GM18868 (cell line): ENCODE data around the gene KRT6C.

Source experiments
- ATAC-seq: cut with Tn5 transposase; IDR thresholded peaks from one replicate; pipeline ENCODE4 v1.9.1; 2021; ENCODE audit warnings: mild to moderate bottlenecking, moderate library complexity; ENCODE audit not compliant: unreplicated experiment

The KRT6C gene

DNA sequence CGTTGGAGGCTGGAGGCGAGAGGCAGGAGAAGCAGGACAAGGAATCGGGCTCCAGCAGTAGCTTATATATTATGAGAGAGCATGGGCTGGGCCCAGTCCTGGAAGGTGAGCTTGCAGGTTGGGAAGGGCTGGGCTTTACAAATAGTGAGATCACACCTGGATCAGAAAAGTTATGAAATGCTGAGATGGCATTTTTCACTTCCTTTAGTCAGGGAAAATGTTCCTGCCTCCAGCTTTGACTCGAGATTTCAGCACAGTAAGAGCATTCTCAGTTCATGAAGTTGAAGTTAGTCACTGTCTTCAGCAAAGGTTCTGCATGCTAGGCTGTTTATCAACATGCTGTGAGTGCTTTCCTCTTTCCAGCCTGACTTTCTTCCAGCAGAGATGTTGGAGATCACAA is at the start of gene KRT6C:
Gene KRT6C, minus strand, starts transcription at position 38 of the 400 bp plus-strand sequence. CDS start 68 bp downstream, outside the sequence.
- no peak for ATAC-seq

DNA sequence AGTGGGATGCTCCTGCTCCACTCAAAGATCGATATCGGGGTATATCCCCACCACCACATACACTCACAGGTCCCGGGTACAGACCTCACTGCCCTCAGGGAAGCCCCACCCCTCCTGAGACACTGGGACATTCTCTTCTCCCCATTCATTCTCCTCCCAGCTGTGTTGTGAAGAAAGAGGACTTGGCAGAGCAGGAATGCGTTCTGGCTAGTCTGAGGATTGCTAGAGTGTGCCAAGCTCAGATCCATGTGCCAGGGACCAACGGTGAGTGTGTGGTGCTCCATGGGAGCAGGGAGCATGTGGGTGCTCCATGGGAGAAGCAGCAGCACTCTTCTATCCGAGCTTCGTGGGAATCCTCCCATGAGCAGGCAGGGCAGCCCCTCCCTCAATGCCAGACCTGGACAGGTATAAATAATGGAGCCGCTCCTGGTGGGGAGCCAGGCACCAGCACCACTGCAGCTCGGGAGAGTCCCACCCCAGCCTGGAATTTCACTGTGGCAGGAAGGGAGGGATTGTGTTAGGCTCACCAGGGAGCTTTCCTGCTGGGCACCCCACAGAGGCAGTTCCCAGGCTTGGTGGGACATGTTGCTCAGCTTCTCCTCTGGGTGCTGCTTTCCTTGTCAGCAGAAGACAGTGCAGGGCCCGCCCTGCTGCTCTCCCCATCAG is 48.9 kb upstream of the KRT6C start:
- no peak for ATAC-seq

DNA sequence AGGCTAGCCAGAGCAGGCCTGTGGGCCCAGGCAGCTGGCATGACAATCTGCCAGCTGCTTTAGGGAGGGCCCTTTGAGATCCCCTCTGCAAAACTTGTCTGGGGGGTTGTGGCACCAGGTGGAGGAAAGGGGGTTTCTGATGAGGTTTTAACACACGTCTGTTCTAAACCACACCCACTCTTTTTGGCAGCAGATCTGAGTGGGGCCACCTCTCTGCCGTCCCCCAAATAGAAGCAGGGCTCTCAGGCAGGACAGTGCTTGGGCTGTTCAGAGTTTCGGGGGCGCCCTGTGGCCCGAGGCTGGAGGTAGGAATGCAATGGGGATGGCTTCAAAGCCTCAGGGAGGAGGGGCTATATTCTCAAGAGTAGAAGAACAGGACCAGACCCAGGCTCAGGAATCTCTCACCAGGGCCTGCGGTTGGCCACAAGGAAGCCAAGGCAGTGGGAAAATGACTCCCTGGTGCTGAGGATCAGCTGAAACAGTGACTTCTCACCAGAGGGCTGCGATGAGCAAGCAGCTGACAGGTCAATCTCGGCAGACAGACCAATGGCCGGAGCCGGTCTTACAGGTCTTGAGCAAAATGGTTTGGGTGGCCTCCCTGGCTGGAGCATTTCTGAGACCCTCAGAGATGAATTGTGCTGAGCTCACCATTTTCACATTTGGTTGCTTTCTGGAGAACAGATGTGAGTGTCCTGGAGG is 48.1 kb upstream of the KRT6C start:
- no peak for ATAC-seq

DNA sequence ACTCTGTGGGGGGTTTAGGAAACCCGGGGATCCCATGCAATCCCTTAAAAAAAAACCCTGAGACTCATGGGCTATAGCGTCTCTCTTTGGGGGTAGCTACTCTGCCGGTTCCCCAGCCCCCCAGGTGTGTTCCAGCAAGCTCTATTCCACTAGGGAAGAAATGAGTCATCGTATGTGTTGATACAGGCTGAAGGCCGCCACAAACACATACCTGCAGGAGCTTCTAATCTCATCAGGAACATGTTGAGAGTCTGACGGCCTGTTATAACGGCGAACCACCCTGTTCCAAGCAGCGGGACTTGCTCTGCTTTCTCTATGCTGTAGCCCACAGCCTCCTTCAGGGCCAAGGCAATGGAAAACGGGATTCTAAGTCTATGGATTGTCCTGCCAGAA is 47.6 kb upstream of the KRT6C start:
- no peak for ATAC-seq

DNA sequence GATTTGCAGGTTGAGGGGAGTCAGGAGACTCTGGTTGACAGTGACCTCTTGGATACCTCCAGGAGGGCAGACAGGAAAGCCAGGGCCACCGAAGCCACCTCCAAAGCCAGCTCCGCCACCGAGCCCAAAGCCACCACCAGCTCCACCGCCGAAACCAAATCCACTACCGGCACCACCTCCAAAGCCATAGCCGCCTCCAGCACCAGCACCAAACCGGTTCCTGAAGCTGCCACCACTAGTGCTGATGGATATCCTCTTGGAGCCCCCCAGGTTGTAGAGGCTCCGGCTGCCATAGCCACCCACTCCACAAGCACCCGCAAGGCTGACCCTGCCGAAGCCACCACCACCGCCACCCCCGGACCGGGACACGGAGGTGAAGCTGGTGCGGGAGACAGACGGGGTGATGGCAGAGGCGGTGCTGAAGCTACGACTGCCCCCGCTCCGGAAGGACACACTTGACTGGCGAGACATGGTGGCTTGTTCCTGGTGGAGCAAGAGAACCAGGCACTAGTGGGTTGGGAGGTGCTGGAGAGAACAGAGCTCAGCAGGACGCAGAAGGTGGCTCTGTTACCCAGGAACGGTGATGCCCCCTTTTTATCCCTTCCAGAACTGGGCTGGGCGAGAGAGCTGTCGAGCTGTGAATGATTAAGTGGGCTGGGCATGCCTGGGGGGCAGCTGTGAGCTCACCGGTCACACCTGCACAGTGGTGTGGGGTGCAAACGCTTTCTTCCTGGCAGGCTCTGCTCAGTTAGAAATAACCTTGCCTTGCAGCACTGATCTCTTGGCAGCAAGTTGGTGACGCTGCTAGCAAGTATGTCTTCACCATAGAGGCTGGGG is 46.4 kb upstream of the KRT6C start, which contains the start of gene KRT5:
Gene KRT5, minus strand, starts transcription at position 569 of the 837 bp plus-strand sequence. Its CDS starts 98 bp downstream, at position 471.
- ATAC-seq: no peak

DNA sequence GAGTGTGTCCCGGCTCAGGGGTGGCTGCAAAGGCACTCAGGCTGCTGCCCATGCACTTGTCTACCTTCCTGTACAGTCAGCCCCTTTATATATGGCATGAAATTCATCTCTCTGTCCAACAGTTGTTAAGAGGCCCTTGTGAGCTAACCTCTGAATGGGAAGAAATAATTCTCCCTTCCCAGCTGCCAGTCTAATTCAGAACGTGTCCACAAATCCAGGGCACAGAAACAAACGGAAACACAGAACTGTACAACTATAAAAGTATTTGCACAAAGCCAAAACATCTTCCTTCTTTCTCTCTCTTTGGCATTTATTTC is 45.7 kb upstream of the KRT6C start:
- no peak for ATAC-seq

DNA sequence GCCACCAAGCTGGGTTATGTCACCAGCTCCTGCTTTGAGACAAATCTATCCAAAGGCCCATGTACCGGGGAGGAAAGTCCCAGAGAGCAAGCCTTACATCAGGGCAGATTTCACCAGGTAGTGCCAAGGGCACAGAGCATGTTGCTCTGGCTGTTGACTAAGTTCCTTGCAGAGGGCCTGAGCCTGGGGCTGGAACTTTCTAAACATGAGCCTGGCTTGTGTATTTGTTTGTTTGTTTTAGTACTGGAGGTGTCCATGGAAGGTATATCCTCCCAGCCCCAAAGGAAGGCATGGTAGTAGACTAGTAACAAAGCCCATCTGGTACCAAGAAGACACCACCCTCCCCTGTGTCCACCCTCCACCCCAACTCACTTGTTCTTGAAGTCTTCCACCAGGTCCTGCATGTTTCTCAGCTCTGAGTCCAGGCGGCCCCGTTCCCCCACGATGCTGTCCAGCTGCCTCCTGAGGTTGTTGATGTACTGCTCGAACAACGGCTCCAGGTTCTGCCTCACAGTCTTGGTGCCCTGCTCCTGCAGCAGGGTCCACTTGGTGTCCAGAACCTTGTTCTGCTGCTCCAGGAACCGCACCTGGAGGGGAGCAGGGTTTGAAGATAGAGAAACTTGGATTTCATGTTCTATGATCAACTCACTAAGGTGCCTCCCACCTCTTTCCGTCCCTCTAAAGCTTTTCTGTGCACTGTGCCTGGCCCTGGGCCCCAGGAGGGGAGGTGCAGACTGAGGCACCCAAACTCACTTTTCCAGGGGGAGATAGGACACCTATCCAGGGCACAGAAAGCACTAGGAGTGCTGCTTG is 45.2 kb upstream of the KRT6C start:
- no peak for ATAC-seq

DNA sequence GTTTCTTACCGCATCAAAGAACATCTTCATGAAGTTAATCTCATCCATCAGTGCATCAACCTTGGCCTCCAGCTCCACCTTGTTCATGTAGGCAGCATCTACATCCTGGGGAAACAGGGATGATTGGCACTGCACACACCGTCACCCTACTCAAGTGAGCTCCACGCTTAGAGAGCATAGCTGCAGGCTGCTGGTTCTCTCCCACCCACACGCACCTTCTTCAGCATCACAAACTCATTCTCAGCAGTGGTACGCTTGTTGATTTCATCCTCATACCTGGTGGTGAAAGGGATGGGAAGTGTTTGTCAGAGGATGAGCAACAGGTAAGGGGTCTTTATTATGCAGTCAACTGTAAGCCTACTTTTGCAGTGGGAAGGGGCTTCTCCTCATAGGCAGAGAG is 44.3 kb upstream of the KRT6C start:
- no peak for ATAC-seq

DNA sequence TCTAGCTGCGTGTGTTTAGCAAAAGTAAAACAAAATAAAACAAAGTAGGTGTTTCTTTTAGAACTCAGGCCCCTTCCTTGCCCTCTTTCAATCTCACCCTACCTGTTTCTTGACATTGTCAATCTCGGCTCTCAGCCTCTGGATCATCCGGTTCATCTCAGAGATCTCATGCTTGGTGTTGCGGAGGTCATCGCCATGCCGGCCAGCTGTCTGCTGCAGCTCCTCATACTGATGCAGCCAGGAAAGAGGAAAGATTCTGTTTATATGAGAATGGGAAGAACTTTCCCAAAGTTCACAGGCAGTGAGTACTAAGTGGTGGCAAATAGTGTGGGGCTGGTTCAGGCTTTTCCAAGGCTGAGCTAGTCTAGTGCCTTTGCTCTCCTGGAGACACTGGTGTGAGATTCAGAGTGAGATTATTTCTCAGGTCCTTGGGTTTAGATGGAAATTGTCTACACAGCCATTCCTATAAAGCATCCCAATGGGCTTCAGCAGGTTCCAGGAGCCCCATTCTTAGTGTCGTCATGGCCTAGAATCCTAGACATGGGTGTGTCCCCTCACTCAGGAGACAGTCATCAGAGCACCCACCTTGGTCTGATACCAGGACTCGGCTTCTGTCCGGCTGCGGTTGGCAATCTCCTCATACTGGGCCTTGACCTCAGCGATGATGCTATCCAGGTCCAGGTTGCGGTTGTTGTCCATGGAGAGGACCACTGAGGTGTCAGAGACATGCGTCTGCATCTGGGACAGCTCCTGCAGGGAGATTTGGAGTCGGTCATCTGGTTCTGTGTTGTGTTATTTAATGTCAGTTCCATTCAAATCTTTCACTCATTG is 43.6 kb upstream of the KRT6C start:
- ATAC-seq: no peak

DNA sequence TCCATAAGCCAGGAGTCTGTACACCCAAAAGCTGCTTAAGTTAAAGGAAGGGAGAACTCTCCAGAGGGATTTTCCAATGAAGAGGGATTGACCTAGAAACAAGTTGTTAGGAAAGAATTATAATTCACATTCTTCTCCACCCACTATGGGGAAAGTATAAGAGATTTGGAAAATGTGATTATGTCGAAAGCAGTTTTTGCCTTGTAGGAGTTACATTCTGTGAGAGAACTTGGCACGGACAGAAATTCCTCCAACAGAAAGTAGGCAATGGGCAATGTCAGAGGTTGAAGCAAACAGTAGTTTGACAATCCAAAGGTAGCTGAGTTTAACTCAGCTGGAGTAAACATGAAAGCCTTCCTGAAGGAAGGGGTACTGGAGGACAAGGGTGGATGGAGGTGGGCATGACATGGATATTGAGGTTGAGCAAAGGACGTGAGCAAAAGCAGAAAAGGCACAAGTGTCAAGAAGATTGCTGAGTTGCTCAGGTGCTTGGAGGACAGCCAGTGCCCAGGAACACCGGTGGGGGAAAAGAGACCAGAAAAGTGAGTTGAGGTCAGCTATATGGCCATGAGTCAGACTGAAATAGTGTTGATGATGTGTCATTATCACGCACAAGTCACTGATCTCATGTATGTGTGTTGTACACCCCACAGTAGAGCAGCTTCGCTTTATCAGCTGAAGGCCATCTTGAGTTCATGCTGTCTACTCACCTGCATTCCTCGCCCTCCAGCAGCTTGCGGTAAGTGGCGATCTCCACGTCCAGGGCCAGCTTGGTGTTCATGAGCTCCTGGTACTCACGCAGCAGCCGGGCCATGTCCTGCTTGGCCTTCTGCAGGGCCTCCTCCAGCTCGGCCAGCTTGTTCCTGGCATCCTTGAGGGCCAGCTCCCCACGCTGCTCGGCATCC is 42.6 kb upstream of the KRT6C start:
- no peak for ATAC-seq

DNA sequence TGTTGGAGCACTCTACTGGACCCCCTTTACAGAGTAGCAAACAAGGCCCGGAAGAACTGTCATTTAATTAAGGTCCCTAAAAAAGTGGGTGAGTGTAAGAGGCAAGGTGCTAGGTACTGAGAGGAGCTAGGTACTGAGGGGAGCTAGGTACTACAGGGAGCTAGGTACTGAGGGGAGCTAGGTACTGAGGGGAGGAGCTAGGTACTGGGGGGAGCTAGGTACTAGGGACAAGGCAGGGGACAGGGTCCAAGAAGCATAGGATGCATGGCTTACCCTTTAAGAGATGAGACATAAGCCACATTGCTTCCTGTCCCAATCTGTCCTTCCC is 41.7 kb upstream of the KRT6C start:
- no peak for ATAC-seq

DNA sequence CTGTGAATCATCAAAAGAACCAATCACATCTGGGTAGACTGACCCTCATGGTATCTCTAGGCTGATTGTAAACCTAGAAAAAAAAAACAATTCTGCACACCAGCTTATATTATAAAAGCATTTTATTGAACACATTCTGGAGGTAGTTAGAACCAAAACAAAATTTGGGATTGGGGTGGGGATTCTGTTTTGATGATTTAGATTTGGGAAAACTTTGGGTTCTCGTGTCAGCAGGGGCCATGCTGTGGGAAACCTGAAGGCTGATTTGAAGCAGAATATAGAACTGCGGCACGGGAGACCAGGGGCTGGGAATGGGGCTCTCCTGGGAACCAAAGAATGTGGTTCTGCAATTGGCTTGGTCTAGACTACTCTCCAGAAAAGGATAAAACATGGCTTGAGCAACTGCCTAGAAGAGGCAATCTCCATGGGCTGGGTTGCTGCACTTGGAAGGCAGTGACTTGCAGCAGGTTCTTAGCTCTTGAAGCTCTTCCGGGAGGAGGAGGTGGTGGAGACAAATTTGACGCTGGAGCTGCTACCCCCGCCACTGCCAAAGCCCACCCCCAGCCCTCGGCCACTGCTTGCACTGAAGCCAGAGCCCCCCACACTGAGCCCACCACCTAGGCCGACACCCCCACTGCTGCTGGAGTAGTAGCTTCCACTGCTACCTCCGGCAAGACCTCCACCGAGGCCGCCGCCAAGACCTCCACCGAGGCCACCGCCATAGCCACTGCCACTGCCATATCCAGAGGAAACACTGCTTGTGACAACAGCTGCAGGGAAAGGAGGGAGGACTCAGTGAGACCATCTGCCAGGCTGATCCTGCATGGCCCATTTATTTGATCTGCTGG is 41.1 kb upstream of the KRT6C start:
- ATAC-seq: no peak

DNA sequence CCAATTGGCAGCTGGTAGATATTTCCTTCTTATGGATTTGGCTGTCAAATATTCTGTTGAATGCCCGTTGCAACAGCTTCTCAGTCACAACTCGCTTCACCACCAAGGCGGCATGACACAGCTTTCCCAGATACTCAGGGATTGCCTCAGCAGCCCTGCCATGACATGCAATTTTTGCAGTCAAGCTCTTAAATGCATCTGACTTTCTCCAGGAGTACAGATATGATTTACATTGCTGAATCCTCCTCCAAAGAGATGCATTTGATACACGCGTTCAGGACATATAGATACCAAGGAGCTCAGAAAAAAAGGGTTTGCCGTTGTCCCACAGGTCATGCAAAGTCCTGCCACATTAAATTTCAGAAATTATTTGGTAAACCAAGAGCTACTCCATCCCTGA is 40.1 kb upstream of the KRT6C start:
- no peak for ATAC-seq

DNA sequence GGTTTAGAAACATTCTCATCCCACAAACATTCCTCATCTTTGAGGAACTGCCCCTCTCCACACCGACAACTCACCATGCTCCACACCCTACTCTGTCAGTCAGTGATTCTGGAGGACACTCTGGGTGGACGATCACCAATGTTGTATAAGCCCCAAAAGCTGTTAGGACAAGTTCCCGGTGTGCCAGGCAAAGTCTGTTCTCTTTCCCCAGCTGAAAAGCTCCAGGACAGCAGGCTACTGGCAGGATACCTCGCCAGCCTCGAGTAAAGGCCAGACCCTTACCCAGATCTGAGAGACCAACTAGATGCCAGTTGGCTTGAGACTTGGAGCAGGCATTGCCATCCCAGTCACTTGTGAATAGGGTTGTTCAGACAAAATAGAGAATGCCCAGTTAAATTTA is 34.6 kb upstream of the KRT6C start:
- ATAC-seq: no peak

DNA sequence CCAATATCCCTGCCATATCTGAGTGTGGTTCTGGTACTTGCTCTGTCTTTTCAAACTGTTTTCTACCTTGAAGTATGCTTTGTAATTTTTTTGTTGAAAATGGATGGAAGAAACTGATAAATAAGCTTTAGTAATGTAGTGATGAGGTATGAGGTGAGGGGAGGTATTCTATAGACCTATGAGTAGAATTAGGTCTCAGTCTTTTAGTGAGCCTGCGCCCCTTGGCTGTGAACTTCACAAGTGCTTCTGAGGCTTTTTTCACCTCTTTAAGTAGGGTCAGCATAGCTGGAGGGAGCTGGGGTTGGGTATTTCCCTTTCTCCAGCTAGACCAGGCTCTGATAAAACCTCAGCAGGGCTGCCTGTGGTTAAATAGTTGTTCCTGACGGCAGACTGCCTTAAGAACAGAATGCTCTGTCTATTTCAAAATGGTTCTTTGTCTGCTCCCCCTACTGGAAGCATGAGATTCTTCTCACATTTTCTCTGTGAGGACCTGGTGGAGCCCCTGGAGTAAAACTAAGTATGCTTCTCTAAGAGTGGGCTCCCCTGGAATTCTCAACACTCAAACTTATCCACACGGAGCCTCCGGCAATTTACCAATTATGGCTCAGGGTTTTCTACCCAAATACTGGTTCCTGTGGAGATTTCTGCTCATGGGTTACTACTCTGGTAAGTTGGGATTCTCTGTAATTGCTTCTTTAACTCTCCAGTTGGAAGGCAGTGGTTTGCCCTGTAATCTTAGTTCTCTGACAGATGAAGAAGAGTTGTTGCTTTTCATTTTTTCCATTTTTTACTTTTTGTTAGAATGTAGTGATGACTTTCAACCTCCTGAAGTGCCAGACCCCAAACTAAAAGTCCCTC is 33.5 kb upstream of the KRT6C start:
- no peak for ATAC-seq

DNA sequence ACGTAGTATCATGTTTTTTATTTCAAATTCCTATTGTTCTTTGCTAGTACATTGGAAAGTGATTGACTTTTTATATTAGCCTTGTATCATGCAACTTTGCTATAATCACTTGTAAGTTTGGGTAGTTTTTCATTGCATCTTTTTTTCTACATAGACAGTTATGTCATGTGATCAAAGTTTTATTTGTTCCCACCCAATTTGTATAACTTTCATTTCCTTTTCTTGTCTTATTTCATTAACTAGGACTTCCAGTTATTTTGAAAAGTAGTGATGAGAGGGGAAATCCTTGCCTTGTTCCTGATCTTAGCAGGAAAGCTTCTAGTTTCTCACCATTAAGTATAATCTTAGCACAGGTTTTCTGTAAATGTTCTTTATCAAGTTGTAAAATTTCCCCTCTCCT is 29.3 kb upstream of the KRT6C start:
- no peak for ATAC-seq

DNA sequence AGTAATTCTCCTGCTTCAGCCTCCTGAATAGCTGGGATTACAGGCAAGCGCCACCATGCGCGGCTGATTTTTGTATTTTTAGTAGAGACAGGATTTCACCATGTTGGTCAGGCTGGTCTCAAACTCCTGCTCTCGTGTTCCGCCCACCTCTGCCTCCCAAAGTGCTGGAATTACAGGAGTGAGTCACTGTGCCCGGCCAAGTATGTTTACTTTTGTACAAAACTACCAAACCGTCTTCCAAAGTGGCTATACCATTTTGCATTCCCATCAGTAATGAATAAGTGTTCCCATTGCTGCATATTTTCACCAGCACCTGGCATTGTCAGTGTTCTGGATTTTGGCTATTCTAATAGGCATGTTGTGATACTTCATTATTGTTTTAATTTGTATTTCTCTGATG is 27.9 kb upstream of the KRT6C start:
- ATAC-seq: no peak
